ENCODE data around the gene KIF3A. TPM values are rescaled to one million over a fixed set of nuclear protein-coding genes. Genes with fewer than 3 reads are reported as not detected.

Gene KIF3A
- total RNA-seq, 1 donor from 2014 or later, result 10.5 TPM

DNA sequence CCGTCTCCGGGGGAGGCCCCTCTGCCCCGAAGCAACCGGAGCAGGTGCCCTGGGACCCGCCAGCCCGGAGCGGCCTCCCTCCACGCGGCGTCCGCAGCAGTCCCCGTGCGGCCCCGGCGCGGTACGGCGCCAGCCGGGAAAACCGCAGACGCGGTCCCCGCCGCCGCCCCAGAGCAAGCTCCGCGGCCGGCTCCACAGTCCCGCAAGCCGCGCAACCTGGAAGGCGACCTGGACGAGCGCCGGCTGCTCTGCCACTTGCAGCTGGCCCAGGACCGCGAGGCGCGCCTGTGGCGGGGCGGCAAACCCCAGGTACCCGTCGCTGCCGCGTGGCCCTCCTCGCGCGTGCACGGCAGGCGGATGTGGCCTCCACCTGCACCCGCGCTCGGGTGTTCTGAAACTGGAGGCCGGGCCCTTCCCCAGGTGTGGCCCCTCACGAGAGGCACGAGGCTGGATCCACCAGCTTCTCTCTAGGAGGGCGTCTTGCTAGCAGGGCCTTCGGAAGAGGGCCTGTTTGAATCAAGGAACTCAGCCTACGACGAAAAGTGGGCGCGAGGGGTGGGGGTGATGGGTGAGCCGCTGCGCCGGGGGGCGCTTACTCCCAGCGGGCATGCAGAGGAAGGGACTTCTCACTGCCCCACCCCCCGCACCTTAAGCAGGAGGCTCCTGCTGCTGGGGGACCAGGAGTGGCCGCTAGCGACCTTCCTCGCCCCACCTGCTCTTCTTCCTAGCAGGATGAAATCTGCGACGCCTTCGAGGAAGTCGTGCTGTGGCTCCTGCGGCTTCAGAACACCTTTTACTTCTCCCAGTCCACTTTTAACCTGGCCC lies 10.5 kb upstream of the KIF3A start:
- ATAC-seq (peak; percentile 59), DNase-seq (no peak)
- H3K27ac ChIP-seq, result peak overlapping the region; percentile 18
- TF ChIP-seq CTCF (IDR thresholded peaks at IDR 0.05), result no peak
- intact Hi-C loops (cut with DNase I), result no loop called here
- no peaks in the 10 kb centered on the region for H3K9me3 ChIP-seq
- H3K36me3 ChIP-seq, result no peaks in the 10 kb centered on the region
- H3K27me3 ChIP-seq, result peaks cover 24% of the 10 kb centered on the region
- H3K4me1 ChIP-seq, result peaks cover 6% of the 10 kb centered on the region
- peak overlapping the region; percentile 52 for H3K4me3 ChIP-seq

GRCh38 chr5:132746954-132747615 lies 9.7 kb upstream of the KIF3A start, which contains the start of gene CCNI2:
Gene CCNI2 (plus strand): TSS chr5:132747426. CDS start chr5:132747496, 70 bp downstream.
- peak; percentile 75 for DNase-seq
- peak; percentile 84 for ATAC-seq
- Histone ChIP-seq H3K4me1 (peaks cover 6% of the 10 kb centered on the region), H3K27ac (peak within 1 kb of the TSS; percentile 18), H3K36me3 (no peaks in the 10 kb centered on the region), H3K27me3 (peaks cover 24% of the 10 kb centered on the region), H3K4me3 (peak within 1 kb of the TSS; percentile 52), H3K9me3 (no peaks in the 10 kb centered on the region)
- peak; percentile 31 for TF ChIP-seq CTCF (IDR thresholded peaks at IDR 0.05)
- intact Hi-C loops (cut with DNase I), result no loop called here

- Histone ChIP-seq H3K4me3 (peak overlapping the region; percentile 52), H3K27me3 (peaks cover 24% of the 10 kb centered on the region), H3K4me1 (peaks cover 6% of the 10 kb centered on the region), H3K27ac (no peak overlapping the region), H3K36me3 (no peaks in the 10 kb centered on the region), H3K9me3 (no peaks in the 10 kb centered on the region)
- no peak for DNase-seq
- no peak for ATAC-seq
- intact Hi-C loops (cut with DNase I), result no loop called here
- TF ChIP-seq CTCF (IDR thresholded peaks at IDR 0.05), result no peak
These were observed 9.2 kb upstream of the KIF3A start for GRCh38 chr5:132746592-132746953.

- intact Hi-C loops (cut with DNase I), result no loop called here
- no peak overlapping the region for H3K27ac ChIP-seq
- ATAC-seq (no peak), DNase-seq (no peak)
- H3K4me1 ChIP-seq, result peaks cover 6% of the 10 kb centered on the region
- H3K36me3 ChIP-seq, result no peaks in the 10 kb centered on the region
- peaks cover 24% of the 10 kb centered on the region for H3K27me3 ChIP-seq
- no peak for TF ChIP-seq CTCF (IDR thresholded peaks at IDR 0.05)
- no peaks in the 10 kb centered on the region for H3K9me3 ChIP-seq
- no peak overlapping the region for H3K4me3 ChIP-seq
These were observed 7.3 kb upstream of the KIF3A start for GRCh38 chr5:132744659-132745058.

DNA sequence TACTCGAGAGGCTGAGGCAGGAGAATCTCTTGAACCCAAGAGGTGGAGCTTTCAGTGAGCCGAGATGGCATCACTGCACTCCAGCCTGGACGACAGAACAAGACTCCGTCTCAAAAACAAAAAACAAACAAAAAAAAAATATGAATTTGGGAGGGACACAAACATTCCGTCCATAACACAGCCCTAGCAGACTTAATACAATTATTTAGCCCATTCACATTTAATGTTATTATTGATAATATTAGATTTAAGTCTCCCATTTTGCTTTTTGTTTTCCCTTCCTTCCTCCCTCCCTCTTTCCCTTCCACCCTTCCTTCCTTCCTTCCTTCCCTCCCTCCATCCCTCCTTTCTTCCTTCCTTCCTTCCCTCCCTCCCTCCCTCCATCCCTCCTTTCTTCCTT lies 5.3 kb upstream of the KIF3A start:
- intact Hi-C loops (cut with DNase I), result no loop called here
- ATAC-seq, result no peak
- no peak for TF ChIP-seq CTCF (IDR thresholded peaks at IDR 0.05)

More for the DNA sequence above, 5.3 kb upstream of the KIF3A start:
- Histone ChIP-seq H3K4me1 (peaks cover 6% of the 10 kb centered on the region), H3K4me3 (no peak overlapping the region), H3K9me3 (no peaks in the 10 kb centered on the region), H3K27ac (no peak overlapping the region), H3K27me3 (peaks cover 22% of the 10 kb centered on the region), H3K36me3 (no peaks in the 10 kb centered on the region)
- no peak for DNase-seq

Measured in upper lobe of right lung (tissue), 1 donor.